VCaP (cell line): ENCODE data around the gene ZNF625.

Experiments
- H3K27ac ChIP-seq: fragments of 450-650 bp; 2 replicates; pipeline ENCODE4 v1.5.1; 2017
- TF ChIP-seq, protein P1 (sequence below): fragments of 450-650 bp; conservative IDR thresholded peaks from 2 replicates; pipeline ENCODE4 v1.5.1; 2017; ENCODE audit warnings: mild to moderate bottlenecking, moderate library complexity

ZNF625 gene

GRCh38 chr19:12098040-12098439, 58.5 kb downstream of the ZNF625 start:
- H3K27ac ChIP-seq: no peak overlapping the region
- TF ChIP-seq, protein P1, sequence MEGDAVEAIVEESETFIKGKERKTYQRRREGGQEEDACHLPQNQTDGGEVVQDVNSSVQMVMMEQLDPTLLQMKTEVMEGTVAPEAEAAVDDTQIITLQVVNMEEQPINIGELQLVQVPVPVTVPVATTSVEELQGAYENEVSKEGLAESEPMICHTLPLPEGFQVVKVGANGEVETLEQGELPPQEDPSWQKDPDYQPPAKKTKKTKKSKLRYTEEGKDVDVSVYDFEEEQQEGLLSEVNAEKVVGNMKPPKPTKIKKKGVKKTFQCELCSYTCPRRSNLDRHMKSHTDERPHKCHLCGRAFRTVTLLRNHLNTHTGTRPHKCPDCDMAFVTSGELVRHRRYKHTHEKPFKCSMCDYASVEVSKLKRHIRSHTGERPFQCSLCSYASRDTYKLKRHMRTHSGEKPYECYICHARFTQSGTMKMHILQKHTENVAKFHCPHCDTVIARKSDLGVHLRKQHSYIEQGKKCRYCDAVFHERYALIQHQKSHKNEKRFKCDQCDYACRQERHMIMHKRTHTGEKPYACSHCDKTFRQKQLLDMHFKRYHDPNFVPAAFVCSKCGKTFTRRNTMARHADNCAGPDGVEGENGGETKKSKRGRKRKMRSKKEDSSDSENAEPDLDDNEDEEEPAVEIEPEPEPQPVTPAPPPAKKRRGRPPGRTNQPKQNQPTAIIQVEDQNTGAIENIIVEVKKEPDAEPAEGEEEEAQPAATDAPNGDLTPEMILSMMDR: no peak

GRCh38 chr19:12095111-12095790, 61.3 kb downstream of the ZNF625 start:
- H3K27ac ChIP-seq: no peak overlapping the region
- TF ChIP-seq, protein P1: no peak
